Measurements from ENCODE around the gene SCAPER.

The SCAPER gene

GRCh38 chr15:76787273-76787672 lies 117.9 kb downstream of the SCAPER start:
- CTCF ChIA-PET: no interaction called here
- TF ChIP-seq CTCF (IDR thresholded peaks at IDR 0.05; ENCODE audit: control extremely low read depth, extremely low read depth, low read depth, missing control alignments): no peak
- POLR2A ChIA-PET: no interaction called here
- DNase-seq (ENCODE audit: extremely low spot score): no peak

- TF ChIP-seq CTCF (IDR thresholded peaks at IDR 0.05; ENCODE audit: control extremely low read depth, extremely low read depth, low read depth, missing control alignments): no peak
- ChIA-PET POLR2A (no interaction called here), CTCF (no interaction called here)
- DNase-seq (ENCODE audit: extremely low spot score): no peak
Observed at GRCh38 chr15:76776969-76777368, 128.2 kb downstream of the SCAPER start.

GRCh38 chr15:76776480-76776879 lies 128.7 kb downstream of the SCAPER start:
- CTCF ChIA-PET: no interaction called here
- no peak for TF ChIP-seq CTCF (IDR thresholded peaks at IDR 0.05; ENCODE audit: control extremely low read depth, extremely low read depth, low read depth, missing control alignments)
- no peak for DNase-seq (ENCODE audit: extremely low spot score)
- POLR2A ChIA-PET: no interaction called here

- no peak for DNase-seq (ENCODE audit: extremely low spot score)
- POLR2A ChIA-PET: no interaction called here
- TF ChIP-seq CTCF (IDR thresholded peaks at IDR 0.05; ENCODE audit: control extremely low read depth, extremely low read depth, low read depth, missing control alignments): no peak
- CTCF ChIA-PET: no interaction called here
Observed at GRCh38 chr15:76773234-76773633, 131.9 kb downstream of the SCAPER start.

GRCh38 chr15:76772776-76773175 lies 132.4 kb downstream of the SCAPER start:
- ChIA-PET POLR2A (no interaction called here), CTCF (no interaction called here)
- no peak for DNase-seq (ENCODE audit: extremely low spot score)
- TF ChIP-seq CTCF (IDR thresholded peaks at IDR 0.05; ENCODE audit: control extremely low read depth, extremely low read depth, low read depth, missing control alignments): no peak

GRCh38 chr15:76764004-76764403 lies 141.1 kb downstream of the SCAPER start:
- ChIA-PET CTCF (interaction anchor here (1.3 kb wide), 1 partner anchor 19 kb away, joined by 3 read pairs; no protein-coding TSS in a partner anchor), POLR2A (no interaction called here)
- no peak for TF ChIP-seq CTCF (IDR thresholded peaks at IDR 0.05; ENCODE audit: control extremely low read depth, extremely low read depth, low read depth, missing control alignments)
- DNase-seq (ENCODE audit: extremely low spot score): no peak

DNA sequence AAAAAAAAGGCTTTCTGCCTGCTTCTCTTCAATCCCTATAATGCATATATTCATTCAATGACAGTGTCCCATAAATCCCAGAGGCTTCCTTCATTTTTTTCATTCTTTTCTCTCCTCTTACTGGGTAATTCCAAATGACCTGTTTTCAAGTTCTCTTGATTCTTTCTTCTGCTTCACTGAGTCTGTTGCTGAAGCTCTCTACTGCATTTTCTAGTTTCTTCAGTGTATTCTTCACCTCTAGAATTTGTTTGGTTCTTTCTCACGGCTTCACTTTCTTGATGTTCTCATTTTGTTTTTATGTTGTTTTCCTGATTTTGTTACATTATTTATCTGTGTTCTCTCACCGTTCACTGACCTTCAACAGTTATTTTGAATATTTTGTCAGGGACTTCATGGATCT lies 141.6 kb downstream of the SCAPER start:
- TF ChIP-seq CTCF (IDR thresholded peaks at IDR 0.05; ENCODE audit: control extremely low read depth, extremely low read depth, low read depth, missing control alignments): no peak
- DNase-seq (ENCODE audit: extremely low spot score): no peak
- ChIA-PET POLR2A (no interaction called here), CTCF (interaction anchor here (1.3 kb wide), 1 partner anchor 18 kb away, joined by 3 read pairs; no protein-coding TSS in a partner anchor)
